Cardiac muscle cell (in vitro differentiated cells and primary cell): Measurements from ENCODE around the gene EPM2A. TPM values are rescaled to one million over a fixed set of nuclear protein-coding genes. Genes with fewer than 3 reads are reported as not detected.
A peak's percentile ranks its signal among the peaks of the same experiment; 100 is the strongest.

Experiments
- DNase-seq, 2 donors: peaks; one replicate each; pipeline versions ENCODE4 v3.0.0 to v3.0.0-alpha.2; 2010 to 2017; ENCODE audit warnings: low read depth in 1 of 2, low spot score in 1 of 2
- H3K27ac ChIP-seq: fragments of 200-600 bp; sonication (generic); 2 replicates; pipeline ENCODE4 v1.5.1; 2016
- H3K27me3 ChIP-seq: fragments of 200-600 bp; sonication (generic); 2 replicates; pipeline ENCODE4 v1.6.0; 2016; ENCODE audit warnings: control low read depth
- H3K36me3 ChIP-seq: fragments of 200-600 bp; sonication (generic); 2 replicates; pipeline ENCODE4 v1.5.1; 2016; ENCODE audit warnings: control low read depth
- H3K4me1 ChIP-seq: fragments of 200-600 bp; sonication (generic); 2 replicates; pipeline ENCODE4 v1.8.1; 2017; ENCODE audit warnings: low read depth, mild to moderate bottlenecking, mixed run types
- H3K4me3 ChIP-seq: fragments of 200-600 bp; sonication (generic); 2 replicates; pipeline ENCODE4 v1.5.1; 2016; ENCODE audit warnings: mild to moderate bottlenecking
- H3K9me3 ChIP-seq: fragments of 200-600 bp; sonication (generic); 2 replicates; pipeline ENCODE4 v1.5.1; 2017; ENCODE audit warnings: low read depth, mild to moderate bottlenecking, control low read depth
- CTCF ChIP-seq: IDR thresholded peaks from 2 replicates; pipeline ENCODE4 v1.5.1; 2012; ENCODE audit warnings: low read depth, mild to moderate bottlenecking, low read length
- polyA plus RNA-seq: library from polyadenylated mRNA; unstranded; fragments of >200 nt; fragmentation: Nextera tagmentation; extraction: Ambion mirVana; gene quantifications from 2 replicates; pipeline ENCODE4 v1.2.1, GENCODE V29; 2016
- total RNA-seq: library from RNA; depleted of rRNA; stranded (reverse); fragments of >200 nt; gene quantifications from 2 replicates; pipeline ENCODE4 v1.2.3, GENCODE V29; 2016

Gene EPM2A
- total and polyA plus RNA-seq, 2 experiments from 2014 or later, result 23.1 to 28.3 TPM

DNA sequence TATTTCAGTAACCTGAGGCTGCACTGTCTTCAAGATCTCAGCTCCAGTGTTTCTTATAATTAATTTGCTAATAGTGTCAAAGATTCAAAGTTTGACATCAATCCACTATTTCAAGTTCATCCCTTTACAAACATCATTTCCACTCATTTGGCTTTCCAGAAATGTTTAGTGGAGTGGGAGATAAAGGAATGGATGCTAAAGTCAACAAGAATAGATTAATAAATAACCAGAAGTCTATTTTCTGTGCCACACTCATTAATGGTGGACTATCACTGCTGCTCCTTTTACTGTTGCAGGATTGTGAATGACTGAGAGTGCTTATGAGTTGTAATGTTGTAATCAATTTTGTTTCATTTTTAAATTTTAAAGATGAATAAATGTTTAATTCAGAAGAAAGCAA, 28.4 kb upstream of the EPM2A start:
- H3K27ac ChIP-seq, result no peak overlapping the region
- no peaks in the 10 kb centered on the region for H3K36me3 ChIP-seq
- no peak for DNase-seq
- TF ChIP-seq CTCF, result no peak
- no peaks in the 10 kb centered on the region for H3K27me3 ChIP-seq
- no peaks in the 10 kb centered on the region for H3K9me3 ChIP-seq
- no peaks in the 10 kb centered on the region for H3K4me1 ChIP-seq
- no peak overlapping the region for H3K4me3 ChIP-seq

GRCh38 chr6:145761584-145761983, 26.3 kb upstream of the EPM2A start:
- H3K36me3 ChIP-seq, result no peaks in the 10 kb centered on the region
- no peak overlapping the region for H3K4me3 ChIP-seq
- no peak for TF ChIP-seq CTCF
- DNase-seq, result no peak
- no peaks in the 10 kb centered on the region for H3K9me3 ChIP-seq
- no peaks in the 10 kb centered on the region for H3K4me1 ChIP-seq
- no peak overlapping the region for H3K27ac ChIP-seq
- H3K27me3 ChIP-seq, result no peaks in the 10 kb centered on the region

DNA sequence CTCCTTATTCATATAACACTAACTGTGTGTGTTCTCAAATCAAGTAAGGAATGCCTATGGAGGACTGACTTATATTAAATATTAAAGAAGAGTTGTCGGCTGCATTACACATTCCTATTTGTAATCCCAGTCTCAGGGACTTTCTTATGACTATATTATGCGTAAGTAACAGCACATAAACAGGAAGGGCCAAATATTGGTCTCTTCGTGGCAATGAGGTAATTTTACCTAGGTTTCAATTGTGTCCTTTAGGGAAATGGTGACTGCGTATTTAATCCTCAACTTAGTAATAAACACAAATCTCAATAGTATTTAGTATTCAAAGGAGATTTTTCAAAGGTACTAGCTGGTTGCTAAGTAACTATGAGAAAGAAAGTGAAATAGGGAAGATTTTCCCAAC, 22.8 kb upstream of the EPM2A start:
- Histone ChIP-seq H3K27me3 (no peaks in the 10 kb centered on the region), H3K4me3 (no peak overlapping the region), H3K9me3 (no peaks in the 10 kb centered on the region), H3K4me1 (no peaks in the 10 kb centered on the region), H3K36me3 (no peaks in the 10 kb centered on the region), H3K27ac (no peak overlapping the region)
- no peak for TF ChIP-seq CTCF
- DNase-seq, result no peak

- H3K27ac ChIP-seq, result no peak overlapping the region
- peak in 1 of 2 donors; percentile 99 for DNase-seq
- no peaks in the 10 kb centered on the region for H3K4me1 ChIP-seq
- no peaks in the 10 kb centered on the region for H3K9me3 ChIP-seq
- TF ChIP-seq CTCF, result no peak
- no peaks in the 10 kb centered on the region for H3K27me3 ChIP-seq
- no peaks in the 10 kb centered on the region for H3K36me3 ChIP-seq
- no peak overlapping the region for H3K4me3 ChIP-seq
These were observed 20.9 kb upstream of the EPM2A start for GRCh38 chr6:145756170-145756662.

DNA sequence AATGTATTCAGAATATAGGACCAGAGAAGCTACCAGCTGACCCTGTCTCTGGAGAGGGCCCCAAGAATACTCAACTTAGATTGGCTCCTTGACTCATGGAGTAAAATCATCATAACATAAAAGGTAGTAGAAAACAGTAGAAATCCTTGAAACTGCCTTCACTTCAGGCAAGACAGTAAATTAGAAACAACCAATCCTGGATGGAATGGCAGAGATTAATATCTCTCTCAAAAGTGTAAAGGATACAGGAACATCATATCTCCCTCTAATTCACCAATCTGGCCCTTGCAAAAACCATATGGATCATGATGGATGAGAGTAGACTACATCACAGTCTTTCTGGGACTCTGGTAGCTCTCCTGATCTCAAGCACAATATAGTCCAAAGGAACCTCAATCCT, 20.4 kb upstream of the EPM2A start:
- no peak for DNase-seq
- Histone ChIP-seq H3K9me3 (no peaks in the 10 kb centered on the region), H3K27ac (no peak overlapping the region), H3K4me3 (no peak overlapping the region), H3K36me3 (no peaks in the 10 kb centered on the region), H3K4me1 (no peaks in the 10 kb centered on the region), H3K27me3 (no peaks in the 10 kb centered on the region)
- no peak for TF ChIP-seq CTCF

- Histone ChIP-seq H3K36me3 (no peaks in the 10 kb centered on the region), H3K4me3 (no peak overlapping the region), H3K9me3 (no peaks in the 10 kb centered on the region), H3K27me3 (no peaks in the 10 kb centered on the region), H3K27ac (no peak overlapping the region), H3K4me1 (no peaks in the 10 kb centered on the region)
- DNase-seq, result no peak
- no peak for TF ChIP-seq CTCF
These were observed 17.3 kb upstream of the EPM2A start for GRCh38 chr6:145752638-145753037.
